ENCODE measurements around the gene SLC13A4.
"Not testable (repeated sequence)": the region's sequence is repeated elsewhere in the genome, so short reads cannot be mapped to it uniquely, and the experiment has no call there.

The SLC13A4 gene

DNA sequence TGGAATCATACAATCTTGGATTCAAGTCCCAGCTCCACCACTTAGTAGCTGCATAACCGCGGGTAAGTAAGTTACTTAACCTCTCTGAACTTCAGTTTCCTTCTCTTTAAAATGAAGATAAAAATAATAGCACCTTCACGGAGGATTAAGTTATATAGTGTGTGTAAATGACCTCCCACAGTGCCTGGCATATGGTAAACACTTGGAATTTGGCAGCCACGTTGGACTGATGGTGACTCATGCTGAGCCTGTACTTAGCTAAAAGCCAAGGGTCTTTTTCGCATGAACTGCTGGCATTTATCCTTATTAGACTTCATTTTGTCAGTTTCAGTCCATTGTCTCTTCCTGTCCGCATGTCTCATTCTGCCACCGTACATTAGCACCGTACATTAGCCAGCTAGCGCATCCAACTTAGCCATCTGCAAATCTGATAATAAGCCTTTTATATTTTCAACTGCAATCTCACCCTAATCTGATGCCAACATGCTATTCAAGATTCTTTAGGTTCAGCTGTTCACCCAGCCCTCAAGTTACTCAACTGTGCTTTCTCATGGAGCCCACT lies 11.2 kb downstream of the SLC13A4 start:
- no peak for DNase-seq

DNA sequence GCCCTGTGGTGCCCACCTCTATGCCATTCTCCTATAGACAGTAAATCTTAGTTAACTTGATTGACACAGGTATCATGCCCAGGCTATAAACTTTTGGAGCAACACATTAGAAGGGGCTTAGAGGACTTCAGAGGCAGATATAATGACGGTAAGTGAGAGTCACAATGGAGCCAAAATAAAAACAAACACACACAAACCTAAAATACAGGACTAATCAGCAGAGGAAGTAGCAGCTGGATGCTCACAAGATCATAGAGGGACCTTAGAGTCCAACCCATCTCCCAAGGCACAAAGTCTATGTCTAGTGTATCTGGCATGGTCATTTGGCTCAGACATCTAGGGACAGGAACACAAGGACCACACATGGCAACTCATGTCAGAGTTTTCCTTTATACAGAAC lies 12.3 kb downstream of the SLC13A4 start:
- DNase-seq: no peak

DNA sequence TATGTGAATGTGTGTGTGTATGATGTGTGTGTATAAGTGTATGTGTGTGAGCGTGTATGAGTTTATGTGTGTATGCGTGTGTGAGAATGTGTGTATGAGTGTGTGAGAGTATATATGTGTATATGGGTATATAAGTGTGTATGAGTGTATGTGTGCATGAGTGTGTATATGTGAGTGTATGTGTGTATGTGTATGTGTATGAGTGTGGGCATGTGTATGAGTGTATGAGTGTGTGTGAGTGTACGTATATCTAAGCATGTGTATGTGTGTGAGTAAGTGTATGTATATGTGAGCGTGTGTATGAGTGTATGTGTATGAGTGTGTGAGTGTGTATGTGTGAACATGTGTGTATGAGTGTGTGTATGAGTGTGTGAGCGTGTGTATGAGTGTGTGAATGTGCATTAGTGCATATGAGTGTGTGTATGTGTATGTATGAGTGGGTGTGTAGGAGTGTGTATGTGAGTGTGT lies 12.9 kb downstream of the SLC13A4 start:
- DNase-seq: no peak

DNA sequence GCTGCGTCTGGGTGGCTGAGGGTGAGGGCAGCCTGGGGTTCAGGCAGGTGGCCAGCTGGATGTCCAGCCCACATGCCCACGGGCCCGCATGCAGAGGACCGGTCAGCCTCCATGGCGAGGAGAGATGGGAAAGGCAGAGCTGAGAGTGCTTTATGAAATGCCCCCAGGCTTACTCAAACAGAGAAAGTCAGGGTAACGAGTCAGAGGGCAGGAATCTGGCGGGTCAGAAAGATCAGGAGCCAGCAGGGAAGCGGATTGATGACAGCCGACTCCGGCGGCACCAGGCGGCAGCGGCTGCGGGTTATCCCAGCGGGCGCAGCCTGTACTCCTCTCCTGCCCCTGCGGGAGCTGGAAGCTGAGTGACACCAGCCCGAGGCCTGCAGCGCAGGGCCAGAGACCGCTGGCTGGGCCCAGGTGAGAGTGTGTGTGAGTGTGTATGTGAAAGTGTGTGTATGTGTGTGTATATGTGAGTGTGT lies 13.4 kb downstream of the SLC13A4 start:
- no peak for DNase-seq

DNA sequence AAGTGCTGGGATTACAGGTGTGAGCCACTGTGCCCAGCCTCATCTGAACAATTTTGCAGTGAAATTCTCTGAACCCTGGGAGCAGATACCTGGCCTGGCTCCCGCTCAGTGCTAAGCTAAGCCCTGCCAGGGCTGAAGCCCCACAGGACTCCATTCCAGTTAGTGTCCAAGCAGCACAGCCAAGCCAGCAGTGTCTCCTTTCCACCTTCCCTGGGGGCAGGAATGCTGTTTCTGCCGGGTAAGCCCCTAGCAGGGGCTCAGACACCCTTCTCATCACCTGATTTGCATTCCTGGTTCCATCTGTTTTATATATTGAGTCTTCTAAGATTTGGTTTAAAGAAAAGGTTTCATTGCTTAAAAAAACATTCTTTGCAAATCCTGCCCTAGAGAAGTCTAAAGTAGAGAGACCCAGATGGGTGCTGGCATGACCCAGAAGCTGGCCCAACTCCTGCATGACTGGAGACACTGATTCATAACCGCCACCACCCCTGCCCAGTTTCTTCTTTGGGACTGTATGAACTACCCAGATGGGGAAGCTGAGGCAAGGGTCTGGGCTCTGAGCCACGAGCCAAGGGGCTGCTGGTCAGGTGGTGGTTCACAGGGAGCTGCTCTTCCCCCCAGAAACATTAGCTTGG lies 14.0 kb downstream of the SLC13A4 start:
- DNase-seq: no peak

DNA sequence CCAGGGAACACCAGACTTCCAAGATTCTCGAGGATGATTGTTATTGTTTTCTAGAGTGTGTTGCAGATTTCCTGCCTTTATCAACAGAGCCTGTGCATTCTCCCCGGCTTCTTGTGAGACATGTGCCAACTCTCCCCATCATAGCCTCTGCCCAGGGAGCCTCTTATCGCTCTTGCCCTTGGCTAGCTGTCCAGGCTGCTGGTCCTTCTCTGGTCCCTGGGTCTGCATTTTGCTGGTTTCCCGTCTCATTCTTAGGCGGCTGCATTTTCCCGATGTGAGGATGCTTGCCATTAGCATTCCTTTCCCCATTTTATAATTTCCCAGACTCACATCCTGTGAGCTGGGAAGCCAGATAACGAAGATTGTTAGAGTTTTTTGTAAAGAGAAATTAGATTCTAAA lies 15.2 kb downstream of the SLC13A4 start:
- no peak for DNase-seq

DNA sequence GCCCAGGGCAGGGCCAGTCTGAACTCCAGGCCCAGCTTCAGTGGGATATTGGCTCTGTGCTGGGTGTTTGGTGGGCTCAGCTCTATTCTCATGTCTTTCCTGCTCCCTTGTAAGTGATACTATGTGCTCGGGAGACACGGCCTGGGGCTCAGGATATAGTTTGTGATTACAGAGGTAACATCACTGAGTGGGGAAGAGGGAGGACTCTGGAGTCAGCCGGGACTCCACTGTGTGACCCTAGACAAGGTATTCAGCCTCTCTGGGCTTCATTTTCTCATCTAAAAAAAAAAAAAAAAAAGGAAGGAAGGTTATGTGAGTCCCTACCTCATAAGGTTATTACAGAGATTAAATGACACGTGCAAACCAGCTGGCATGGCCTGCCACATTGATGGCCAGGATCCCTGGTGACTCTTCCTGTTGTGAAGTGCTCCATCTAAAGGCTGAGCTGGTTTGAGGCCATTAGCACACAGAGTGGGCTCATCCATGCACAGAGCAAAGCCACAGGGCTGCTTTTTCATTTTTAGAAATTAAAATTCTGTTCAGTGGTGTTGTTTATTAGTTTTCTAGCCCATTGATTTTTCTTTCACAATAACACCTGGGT lies 15.7 kb downstream of the SLC13A4 start:
- DNase-seq: no peak

DNA sequence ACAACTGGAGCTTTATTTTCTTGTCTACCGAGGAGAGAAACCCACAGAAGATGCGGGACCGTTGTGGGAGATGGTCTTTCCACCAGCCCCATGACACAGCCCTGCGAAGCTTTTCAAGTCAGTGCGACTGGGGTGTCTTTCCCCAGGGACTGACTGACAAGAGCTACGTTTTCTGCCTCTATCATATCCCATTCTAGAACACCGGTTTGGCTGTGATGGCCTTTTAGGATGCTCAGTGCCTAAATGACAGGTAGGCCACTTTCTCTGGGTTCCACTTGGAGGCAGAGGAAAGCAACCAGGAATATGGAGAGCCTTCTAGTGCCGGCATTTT lies 16.9 kb downstream of the SLC13A4 start:
- no peak for DNase-seq

DNA sequence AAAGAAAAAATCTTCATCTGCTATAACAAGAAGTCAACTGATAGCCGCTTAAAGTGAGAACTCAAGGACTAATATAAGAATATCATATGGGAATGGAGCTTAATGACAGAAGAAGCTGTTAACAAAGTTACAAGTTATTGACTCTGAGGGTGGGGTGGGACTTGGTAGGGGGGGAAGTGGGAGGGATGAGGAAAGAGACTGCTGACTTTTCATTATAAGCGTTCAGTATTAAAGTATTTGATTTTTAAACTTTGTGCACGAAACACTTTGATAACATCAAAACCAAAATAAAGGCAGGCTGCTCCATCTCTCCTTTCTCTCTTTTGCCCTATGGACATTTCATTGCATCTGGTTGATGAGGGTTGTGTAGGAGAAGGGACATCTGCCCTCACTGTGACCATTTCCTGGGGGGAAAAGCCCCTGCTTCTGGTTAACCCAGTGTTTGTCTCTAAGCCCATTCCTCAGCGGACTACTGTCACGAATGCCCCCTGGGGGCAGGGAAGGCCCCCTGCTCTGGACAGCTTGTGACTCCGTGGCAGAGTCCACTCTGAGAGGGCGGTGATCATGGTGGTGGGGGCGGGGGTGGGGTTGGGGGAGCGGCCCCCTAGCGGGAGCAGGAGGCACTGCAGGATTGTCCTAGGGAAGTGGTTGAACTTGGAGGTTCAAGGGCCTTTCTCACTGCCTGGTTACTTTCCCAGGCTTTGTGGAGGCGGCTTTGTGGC lies 17.4 kb downstream of the SLC13A4 start:
- DNase-seq: no peak

DNA sequence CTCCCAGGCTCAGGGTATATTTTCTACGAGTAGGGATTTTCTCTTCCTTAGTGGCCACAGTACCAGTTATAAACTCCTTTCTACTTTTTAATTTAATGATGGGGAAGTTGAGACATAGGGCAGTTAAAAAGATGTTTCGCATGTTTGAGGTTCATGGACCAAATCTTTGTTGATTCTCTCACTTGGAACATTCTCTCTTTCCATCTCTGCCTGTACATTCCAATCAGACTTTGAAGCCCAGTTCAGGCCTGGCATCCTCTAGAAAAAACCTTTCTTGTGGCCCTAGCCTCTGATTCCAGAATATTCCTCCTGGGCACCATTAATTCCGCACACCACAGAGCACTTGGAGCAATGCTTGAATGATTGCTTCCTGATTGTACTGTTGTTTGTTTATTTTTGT lies 18.5 kb downstream of the SLC13A4 start:
- no peak for DNase-seq

DNA sequence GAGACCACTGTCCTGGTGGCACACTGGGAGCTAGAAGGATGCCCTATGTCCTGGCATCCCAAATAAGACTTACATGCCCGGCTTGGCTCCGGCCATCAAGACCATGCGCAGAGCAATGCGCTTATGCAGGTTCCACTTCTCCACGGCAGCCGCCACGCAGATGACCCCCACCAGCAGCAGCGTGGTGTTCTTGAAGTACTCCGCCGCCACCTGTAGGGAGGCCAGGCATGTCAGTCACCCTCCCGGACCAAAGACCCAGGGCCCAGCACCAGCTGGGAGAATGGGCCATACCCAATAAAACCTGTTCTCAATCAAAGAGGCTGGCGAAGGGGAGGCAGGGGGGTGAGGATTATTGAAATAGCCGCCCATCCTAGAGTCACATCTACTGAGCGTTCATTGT lies 19.9 kb downstream of the SLC13A4 start:
- no peak for DNase-seq

DNA sequence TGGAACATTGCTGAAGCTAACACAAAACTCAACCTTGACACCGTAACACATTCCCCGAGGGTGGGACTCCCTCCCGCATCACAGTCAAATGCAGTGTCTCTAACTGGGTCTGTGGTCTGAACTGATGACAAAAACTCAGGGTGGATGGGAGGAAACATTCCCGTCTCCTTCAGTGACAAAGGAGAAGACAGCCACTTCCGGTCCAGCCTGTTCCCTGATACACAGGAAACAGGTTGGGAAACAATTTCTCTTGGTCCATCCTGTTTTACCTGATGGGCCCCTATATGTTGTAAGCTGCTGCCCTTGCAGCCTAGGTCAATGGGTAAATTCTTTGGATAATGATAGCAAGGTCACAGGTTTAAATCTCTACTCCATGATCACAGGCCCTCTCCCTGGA lies 20.4 kb downstream of the SLC13A4 start:
- DNase-seq: no peak

DNA sequence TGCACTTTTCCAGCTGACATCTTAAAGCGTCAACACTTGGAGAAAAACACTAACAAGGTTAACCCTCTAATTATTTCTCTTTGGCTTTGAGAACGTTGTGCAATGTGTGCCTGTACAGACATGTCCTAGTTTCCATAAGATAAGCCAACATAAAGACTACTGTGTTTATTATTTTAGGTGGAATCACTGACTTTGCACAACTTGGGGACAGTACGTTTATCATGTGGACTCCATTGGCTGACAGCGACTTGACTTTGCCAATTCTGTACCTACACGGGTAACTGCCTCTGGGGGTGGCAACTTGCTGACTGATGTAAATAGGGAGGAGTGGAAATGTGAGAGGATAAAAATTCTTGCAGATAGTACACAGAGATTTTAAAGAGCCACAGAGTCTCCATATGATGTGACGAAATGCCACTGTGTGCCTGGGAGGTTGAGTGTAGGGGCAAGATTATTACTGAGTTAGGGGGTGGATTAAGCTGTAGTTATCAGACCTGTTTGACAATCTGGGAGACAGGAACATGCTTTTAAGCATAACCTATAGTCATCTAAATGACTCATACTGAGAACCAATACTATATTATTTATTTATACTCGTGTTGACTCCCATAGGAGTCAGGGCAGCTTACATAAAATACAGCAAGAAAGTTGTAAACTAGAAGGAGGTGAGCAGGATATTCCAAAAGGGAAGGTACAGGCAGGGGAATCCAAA lies 21.0 kb downstream of the SLC13A4 start:
- DNase-seq: no peak

DNA sequence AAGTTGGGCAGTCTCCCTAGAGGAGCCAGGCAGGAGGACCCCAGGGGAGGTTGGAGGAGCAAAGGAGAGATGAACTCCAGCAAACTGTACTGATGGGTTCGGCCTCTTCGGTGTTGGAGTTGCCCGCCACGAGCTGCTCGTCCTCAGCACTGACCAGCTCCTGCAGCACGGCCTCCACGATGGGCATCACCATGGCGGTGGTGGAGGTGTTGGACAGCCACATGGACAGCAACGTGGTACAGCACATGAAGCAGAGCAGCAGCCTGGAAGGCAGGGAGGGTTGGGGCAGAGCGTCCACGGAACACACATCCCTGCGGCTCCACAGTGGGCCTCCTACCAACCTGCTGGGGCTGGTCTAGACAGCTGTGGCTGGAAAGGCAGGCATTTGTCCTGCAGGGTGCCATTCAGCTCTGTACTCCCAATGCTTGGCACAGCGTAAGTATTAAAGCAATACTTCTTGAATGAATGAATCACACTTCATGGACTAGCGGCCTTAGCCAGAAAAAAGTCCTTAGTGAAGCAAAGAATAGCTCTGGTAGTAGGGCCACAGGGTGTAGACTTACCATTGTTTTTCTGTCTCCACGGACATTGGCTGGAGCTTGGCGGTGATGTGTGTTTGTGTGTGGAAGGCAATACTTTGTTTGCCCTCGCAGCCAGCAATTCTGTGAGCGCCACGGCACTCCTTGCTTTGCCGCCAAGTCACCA lies 21.8 kb downstream of the SLC13A4 start:
- DNase-seq: no peak

DNA sequence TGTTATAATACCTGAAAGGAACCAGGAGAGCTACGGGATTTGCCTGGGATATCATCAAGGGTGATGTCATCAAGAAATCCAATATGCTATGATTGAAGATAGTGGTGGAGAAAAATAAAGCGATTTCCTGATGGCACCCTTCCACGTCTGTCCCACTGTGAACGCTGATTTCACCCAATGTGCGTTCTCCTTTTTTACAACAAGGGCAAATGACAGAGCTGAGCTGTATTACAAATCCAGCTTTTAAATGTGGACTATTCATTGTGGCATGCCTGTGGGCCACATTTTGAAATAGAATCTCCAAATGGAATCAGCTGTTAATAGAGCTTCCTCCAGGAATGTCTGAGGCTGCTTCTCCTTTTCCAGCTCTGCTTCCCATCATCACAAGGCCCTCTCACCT lies 23.3 kb downstream of the SLC13A4 start:
- no peak for DNase-seq

DNA sequence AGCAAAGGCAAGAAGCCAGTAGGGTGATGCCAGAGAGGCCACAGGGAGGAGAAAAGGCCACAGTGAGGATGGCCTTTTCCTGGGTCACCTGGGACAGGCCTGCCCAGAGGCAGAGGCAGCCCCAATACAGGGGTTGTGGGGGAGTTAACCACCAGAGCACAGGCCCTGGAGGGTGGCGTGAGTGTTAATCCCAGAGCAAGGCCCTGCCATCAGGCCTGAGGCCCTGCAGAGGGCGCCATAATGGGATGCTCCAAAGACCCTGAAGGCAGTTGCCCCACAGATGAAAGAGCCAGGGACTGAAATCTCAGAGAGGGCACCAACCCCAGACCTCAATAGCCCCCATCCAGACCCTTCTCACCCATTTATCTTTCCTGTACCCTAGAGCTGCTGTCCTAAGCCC lies 23.9 kb downstream of the SLC13A4 start:
- DNase-seq: no peak

DNA sequence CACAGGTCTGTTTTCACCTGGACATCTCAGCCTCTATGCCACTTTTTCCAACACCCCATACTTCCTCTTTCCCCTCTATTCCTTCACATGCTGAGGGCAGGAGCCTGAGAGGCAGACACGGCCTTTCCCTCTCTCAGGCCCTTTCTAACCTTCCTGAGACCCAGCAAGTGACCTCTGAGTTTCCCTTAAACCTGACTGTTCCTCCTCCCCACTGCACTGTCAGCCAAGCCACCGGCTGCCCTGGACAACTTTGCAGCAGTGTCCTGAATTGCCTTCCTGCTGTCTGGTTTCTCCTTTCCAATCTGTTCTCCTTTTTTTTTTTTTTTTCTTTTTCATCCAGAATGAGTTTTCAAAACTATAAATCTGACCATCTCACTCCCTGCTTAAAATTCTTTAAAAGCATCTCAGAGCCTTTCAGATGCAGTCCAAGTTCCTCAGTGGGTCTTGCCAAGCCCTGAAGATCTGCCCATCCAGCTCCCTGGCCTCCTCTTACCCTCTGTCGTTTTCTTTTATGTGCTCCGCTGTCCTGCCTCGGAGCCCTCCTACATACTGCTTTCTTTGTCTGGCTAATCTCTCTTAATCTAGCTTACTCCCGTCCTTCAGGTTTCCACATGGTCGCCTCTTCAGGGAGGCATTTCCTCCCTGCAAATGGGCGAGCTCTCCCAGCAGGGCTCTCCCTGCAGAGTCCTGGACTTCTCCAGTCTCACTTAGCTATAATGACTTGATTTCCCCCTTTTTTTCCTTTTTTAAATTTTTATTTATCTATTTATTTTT lies 30.5 kb downstream of the SLC13A4 start:
- no peak for DNase-seq

DNA sequence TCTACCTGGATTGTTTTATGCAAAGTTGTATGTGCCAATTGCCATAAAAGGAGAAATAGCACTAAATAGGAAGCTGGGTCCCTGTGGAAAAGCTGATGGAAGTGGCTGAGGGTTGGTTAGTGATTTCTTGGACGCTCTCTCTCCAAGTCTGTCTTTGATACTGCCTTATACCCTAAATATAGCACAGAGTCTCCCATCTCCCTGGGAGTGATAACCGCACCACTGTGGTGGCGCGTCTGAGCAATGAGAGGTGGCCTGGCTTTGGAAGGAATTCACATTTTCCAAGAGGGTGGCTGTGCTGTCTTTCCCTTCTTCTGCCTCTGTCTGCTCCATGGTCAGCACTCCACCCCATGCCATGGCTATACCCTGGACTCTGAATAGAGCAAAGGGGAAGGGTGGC lies 34.4 kb downstream of the SLC13A4 start:
- DNase-seq: no peak

DNA sequence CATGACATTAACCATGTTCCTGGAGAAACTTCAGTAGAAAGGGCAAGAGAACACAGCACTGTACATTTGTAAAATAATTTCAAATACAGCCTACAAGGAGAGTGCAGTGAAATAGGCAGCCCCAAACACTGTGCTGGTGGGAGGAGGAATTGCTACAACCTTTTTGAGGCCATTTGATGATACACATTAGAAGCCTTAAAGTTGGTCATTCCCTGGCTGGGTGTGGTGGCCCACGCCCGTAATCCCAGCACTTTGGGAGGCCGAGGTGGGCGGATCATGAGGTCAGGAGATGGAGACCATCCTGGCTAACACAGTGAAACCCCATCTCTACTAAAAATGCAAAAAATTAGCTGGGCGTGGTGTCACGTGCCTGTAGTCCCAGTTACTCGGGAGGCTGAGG lies 35.4 kb downstream of the SLC13A4 start:
- DNase-seq: not testable (repeated sequence)

DNA sequence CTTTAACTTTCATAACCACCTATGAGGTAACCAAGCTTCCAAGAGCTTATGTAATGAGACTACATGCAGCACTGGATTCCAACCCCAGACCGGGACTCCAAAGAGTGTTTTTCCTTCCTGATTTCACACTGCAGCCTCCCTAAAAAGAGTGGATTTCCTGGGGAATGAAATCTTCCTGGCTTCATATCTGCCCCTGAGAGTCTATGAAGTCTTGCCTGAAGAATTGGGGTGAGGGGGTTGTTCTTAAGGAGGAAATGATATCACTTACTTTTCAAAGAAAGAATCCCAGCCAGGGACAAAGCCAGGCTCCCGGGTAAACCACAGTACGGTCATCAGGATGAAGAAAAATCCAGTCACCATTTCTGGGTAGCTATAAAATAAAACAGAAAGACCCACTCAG lies 35.9 kb downstream of the SLC13A4 start:
- DNase-seq: no peak

DNA sequence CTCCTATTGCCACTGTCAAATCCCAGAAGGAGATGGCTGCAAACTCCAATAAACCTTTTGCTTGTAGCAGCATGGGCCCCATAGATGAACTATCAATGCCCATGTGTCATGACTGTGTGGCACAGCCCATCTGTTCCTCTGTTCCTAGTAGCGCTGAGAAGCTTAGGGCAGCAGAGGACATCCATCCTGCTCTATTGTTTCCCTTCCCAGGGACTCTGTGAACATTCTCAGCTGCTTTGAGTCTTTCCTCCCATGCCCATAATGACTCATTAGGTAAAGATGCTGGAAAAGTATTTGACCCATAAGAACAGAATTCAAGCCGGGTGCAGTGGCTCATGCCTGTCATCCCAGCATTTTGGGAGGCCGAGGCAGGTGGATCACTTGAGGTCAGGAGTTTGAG lies 37.4 kb downstream of the SLC13A4 start:
- DNase-seq: no peak

DNA sequence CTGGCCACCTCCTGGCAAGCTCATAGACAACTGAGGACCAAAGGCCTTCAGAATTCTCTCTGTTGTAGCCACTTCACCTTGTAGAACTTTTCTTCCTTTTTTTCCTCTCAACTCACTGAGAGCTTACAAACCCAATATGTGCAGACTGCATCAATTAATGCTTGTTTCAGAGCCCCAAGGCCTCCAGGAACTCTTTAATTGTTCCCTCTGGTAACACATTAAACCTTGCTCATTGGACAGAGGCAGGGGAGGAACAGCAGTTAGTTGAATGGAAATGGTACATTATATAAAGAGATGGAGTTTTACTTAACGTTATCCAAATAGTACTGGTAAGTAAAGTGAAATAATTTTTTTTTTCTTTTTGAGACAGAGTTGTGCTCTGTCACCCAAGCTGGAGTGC lies 40.5 kb downstream of the SLC13A4 start:
- no peak for DNase-seq
